Measurements from ENCODE around the gene ILF2.
A peak's percentile ranks its signal among the peaks of the same experiment; 100 is the strongest.

The ILF2 gene

GRCh38 chr1:153627715-153628626, 42.8 kb downstream of the ILF2 start, which contains the start of gene S100A1:
Gene S100A1 (plus strand): TSS chr1:153628434. CDS start chr1:153630522, 2,088 bp downstream.
- DNase-seq (ENCODE audit: low read depth), result no peak

GRCh38 chr1:153626904-153627714, 43.7 kb downstream of the ILF2 start, which contains the start of gene S100A13:
Gene S100A13 (minus strand): TSS chr1:153627505. CDS start chr1:153626472, 1,033 bp downstream.
- peak; percentile 97 for DNase-seq (ENCODE audit: low read depth)

GRCh38 chr1:153626477-153626903, 44.3 kb downstream of the ILF2 start:
- no peak for DNase-seq (ENCODE audit: low read depth)

GRCh38 chr1:153624965-153625611, 45.7 kb downstream of the ILF2 start:
- no peak for DNase-seq (ENCODE audit: low read depth)

- no peak for DNase-seq (ENCODE audit: low read depth)
Measured at GRCh38 chr1:153623101-153623500, 47.7 kb downstream of the ILF2 start.

GRCh38 chr1:153619171-153619570, 51.6 kb downstream of the ILF2 start:
- no peak for DNase-seq (ENCODE audit: low read depth)

- DNase-seq (ENCODE audit: low read depth), result peak; percentile 86
Measured at GRCh38 chr1:153617663-153618062, 53.1 kb downstream of the ILF2 start.

GRCh38 chr1:153616917-153617311, 53.9 kb downstream of the ILF2 start:
- DNase-seq (ENCODE audit: low read depth), result no peak

GRCh38 chr1:153616144-153616916, 54.5 kb downstream of the ILF2 start, which contains the start of gene S100A14:
Gene S100A14 (minus strand): TSS chr1:153616325. CDS start chr1:153615858, 467 bp downstream.
- no peak for DNase-seq (ENCODE audit: low read depth)

- DNase-seq (ENCODE audit: low read depth), result no peak
Measured at GRCh38 chr1:153615406-153615805, 55.4 kb downstream of the ILF2 start.

- no peak for DNase-seq (ENCODE audit: low read depth)
Measured at GRCh38 chr1:153614906-153615305, 55.9 kb downstream of the ILF2 start.

GRCh38 chr1:153614189-153614900, 56.4 kb downstream of the ILF2 start:
- DNase-seq (ENCODE audit: low read depth), result peak; percentile 25

GRCh38 chr1:153613406-153613805, 57.4 kb downstream of the ILF2 start:
- DNase-seq (ENCODE audit: low read depth), result no peak

- DNase-seq (ENCODE audit: low read depth), result peak; percentile 83
Measured at GRCh38 chr1:153612755-153613331, 58.0 kb downstream of the ILF2 start, which contains the start of gene S100A16. Gene S100A16 (minus strand): TSS chr1:153613137. CDS start chr1:153608151, 4,986 bp downstream.

GRCh38 chr1:153612111-153612754, 58.6 kb downstream of the ILF2 start:
- peak; percentile 19 for DNase-seq (ENCODE audit: low read depth)

Data from EH (cell line).